HL-60 (cell line): Measurements from ENCODE around the gene FMNL3.

Source experiments
- DNase-seq, 2 experiments: peaks; one replicate each; pipeline ENCODE4 v3.0.0-alpha.2; 2010 to 2020; ENCODE audit warnings: low read depth in 1 of 2, low spot score in 1 of 2
- H3K27ac ChIP-seq: fragments of 250-450 bp; sonication (Bioruptor Pico); replicated peaks from 2 replicates; pipeline ENCODE4 v1.5.1; 2020; ENCODE audit warnings: mild to moderate bottlenecking, moderate library complexity
- H3K27me3 ChIP-seq: fragments of 250-450 bp; sonication (Bioruptor Pico); 2 replicates; pipeline ENCODE4 v1.5.1; 2021; ENCODE audit warnings: mild to moderate bottlenecking, moderate library complexity; ENCODE audit not compliant: insufficient read depth, poor library complexity, severe bottlenecking
- H3K4me3 ChIP-seq: replicated peaks from 2 replicates; pipeline ENCODE4 v1.5.1; 2011; ENCODE audit warnings: mild to moderate bottlenecking, control low read depth, low read length; ENCODE audit not compliant: insufficient read depth
- CTCF ChIP-seq: IDR thresholded peaks from one replicate; pipeline ENCODE4 v1.5.1; 2011; ENCODE audit warnings: low read length, control low read depth, inconsistent platforms; ENCODE audit not compliant: insufficient read depth
- GABPA ChIP-seq: IDR thresholded peaks from 2 replicates; pipeline ENCODE4 v1.6.1; 2012; ENCODE audit warnings: low read depth
- POLR2AphosphoS5 ChIP-seq: IDR thresholded peaks from 2 replicates; pipeline ENCODE4 v1.6.1; 2012; ENCODE audit warnings: low read depth
- REST ChIP-seq: IDR thresholded peaks from 2 replicates; pipeline ENCODE4 v1.6.1; 2012; ENCODE audit warnings: low read depth; ENCODE audit not compliant: insufficient replicate concordance
- SPI1 ChIP-seq: IDR thresholded peaks from 2 replicates; pipeline ENCODE4 v1.6.1; 2012; ENCODE audit warnings: low read depth, mild to moderate bottlenecking, borderline replicate concordance

FMNL3 gene

GRCh38 chr12:49689237-49689636, 18.0 kb downstream of the FMNL3 start:
- Histone ChIP-seq H3K27me3 (no peaks in the 10 kb centered on the region), H3K27ac (no peak overlapping the region), H3K4me3 (no peak overlapping the region)
- no peak for DNase-seq
- TF ChIP-seq POLR2AphosphoS5 (no peak), REST (no peak), SPI1 (no peak), GABPA (no peak)

- no peak for TF ChIP-seq REST
- TF ChIP-seq POLR2AphosphoS5: no peak
- no peak for TF ChIP-seq CTCF
- TF ChIP-seq GABPA: no peak
- TF ChIP-seq SPI1: no peak
Measured at GRCh38 chr12:49687941-49688340, 19.3 kb downstream of the FMNL3 start.

GRCh38 chr12:49684310-49684854, 22.8 kb downstream of the FMNL3 start:
- Histone ChIP-seq H3K27ac (no peak overlapping the region), H3K4me3 (no peak overlapping the region), H3K27me3 (no peaks in the 10 kb centered on the region)
- TF ChIP-seq POLR2AphosphoS5 (no peak), SPI1 (no peak), REST (no peak), CTCF (no peak), GABPA (no peak)
- no peak for DNase-seq

More at GRCh38 chr12:49687941-49688340, 19.3 kb downstream of the FMNL3 start:
- Histone ChIP-seq H3K27me3 (no peaks in the 10 kb centered on the region), H3K4me3 (no peak overlapping the region), H3K27ac (no peak overlapping the region)
- DNase-seq: no peak
